Measurements from ENCODE around the gene ARHGAP22. TPM values are rescaled to one million over a fixed set of nuclear protein-coding genes. Genes with fewer than 3 reads are reported as not detected.

The ARHGAP22 gene
- total RNA-seq, 1 donor from 2014 or later, result 3.8 TPM

DNA sequence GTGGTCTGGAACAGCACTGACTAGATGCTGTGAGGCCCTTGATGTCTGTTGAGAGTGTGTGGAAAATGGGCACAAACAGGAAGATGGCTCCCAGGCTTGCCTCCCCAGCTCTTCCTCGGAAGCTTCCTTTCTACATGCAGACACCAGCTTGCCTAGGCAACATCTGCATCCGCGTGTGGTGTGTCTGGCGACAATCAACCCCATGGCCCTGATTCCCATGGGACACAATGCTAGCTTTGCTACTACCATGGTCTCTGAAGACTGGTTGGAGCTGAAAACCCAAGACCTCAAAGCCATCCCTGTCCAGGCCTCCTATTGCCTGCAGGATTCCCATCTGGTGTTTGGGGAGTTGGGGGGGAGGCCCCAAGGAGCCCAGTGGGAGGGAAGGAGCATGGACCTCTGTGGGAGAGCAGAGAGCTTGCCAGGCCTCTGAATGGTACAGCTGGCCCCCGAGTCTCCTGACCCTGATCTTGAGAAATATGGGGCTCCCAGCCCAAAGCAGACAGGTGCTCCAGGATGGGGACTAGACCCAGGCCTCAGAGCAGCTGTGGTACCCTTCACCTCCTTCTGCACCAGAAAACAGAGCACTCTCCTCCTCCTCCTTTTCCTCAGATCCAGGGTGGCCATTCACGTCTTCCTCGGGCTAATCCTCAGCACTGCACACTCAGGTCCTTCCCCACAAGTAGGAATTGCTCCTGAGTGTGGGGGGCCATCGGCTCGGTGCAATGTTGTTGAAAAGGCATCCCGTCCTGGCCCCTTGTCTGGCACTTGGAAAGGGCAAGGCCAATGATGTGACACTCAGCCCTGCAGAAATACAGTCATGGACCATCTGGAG lies 57.6 kb downstream of the ARHGAP22 start:
- DNase-seq, result no peak
- Histone ChIP-seq H3K27me3 (ENCODE audit: low read depth) (no peaks in the 10 kb centered on the region), H3K9me3 (replicated peaks) (no peaks in the 10 kb centered on the region), H3K36me3 (no peaks in the 10 kb centered on the region), H3K4me1 (peaks cover 4% of the 10 kb centered on the region), H3K27ac (replicated peaks) (no peak overlapping the region), H3K4me3 (no peak overlapping the region)
- TF ChIP-seq, protein P1, sequence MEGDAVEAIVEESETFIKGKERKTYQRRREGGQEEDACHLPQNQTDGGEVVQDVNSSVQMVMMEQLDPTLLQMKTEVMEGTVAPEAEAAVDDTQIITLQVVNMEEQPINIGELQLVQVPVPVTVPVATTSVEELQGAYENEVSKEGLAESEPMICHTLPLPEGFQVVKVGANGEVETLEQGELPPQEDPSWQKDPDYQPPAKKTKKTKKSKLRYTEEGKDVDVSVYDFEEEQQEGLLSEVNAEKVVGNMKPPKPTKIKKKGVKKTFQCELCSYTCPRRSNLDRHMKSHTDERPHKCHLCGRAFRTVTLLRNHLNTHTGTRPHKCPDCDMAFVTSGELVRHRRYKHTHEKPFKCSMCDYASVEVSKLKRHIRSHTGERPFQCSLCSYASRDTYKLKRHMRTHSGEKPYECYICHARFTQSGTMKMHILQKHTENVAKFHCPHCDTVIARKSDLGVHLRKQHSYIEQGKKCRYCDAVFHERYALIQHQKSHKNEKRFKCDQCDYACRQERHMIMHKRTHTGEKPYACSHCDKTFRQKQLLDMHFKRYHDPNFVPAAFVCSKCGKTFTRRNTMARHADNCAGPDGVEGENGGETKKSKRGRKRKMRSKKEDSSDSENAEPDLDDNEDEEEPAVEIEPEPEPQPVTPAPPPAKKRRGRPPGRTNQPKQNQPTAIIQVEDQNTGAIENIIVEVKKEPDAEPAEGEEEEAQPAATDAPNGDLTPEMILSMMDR (IDR thresholded peaks at IDR 0.05; ENCODE audit: borderline replicate concordance), result no peak
- intact Hi-C loops (cut with micrococcal nuclease), result no loop called here

DNA sequence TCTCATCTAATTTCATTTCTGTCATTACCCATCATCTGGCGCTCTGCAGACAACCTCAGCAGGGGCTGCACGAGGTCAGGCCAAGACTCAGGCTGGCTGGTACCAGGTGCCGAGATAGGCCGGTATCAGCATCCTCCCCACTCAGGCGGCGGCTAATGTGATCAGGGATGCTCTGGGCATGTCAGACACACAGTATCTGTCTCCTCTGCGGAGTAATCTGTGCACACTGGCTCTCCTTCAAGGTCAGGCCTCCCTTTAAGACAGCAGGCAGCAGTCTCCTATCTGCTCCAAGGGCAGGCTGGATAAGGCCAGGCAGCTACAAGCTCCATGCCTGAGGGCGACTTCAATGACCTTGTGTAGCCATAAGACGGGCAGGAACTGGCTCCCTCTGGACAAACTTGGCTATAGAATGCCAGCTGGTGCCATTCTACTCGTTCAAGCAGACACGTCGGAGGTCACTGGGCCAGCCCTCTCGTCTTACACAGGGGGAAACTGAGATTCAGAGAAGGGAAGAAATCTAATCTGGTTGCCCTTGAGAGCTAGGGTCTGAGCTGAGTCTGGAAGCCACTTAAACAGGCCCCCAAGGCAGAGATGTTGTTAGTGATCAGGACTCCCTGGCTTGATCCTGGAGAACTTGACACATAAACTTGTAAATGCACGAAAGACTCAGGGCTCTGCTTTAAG lies 59.3 kb downstream of the ARHGAP22 start:
- no peaks in the 10 kb centered on the region for H3K4me1 ChIP-seq
- no peaks in the 10 kb centered on the region for H3K27me3 ChIP-seq (ENCODE audit: low read depth)
- intact Hi-C loops (cut with micrococcal nuclease), result no loop called here
- no peaks in the 10 kb centered on the region for H3K9me3 ChIP-seq (replicated peaks)
- DNase-seq, result no peak
- H3K27ac ChIP-seq (replicated peaks), result no peak overlapping the region
- no peaks in the 10 kb centered on the region for H3K36me3 ChIP-seq
- no peak overlapping the region for H3K4me3 ChIP-seq
- TF ChIP-seq, protein P1 (IDR thresholded peaks at IDR 0.05; ENCODE audit: borderline replicate concordance), result no peak

DNA sequence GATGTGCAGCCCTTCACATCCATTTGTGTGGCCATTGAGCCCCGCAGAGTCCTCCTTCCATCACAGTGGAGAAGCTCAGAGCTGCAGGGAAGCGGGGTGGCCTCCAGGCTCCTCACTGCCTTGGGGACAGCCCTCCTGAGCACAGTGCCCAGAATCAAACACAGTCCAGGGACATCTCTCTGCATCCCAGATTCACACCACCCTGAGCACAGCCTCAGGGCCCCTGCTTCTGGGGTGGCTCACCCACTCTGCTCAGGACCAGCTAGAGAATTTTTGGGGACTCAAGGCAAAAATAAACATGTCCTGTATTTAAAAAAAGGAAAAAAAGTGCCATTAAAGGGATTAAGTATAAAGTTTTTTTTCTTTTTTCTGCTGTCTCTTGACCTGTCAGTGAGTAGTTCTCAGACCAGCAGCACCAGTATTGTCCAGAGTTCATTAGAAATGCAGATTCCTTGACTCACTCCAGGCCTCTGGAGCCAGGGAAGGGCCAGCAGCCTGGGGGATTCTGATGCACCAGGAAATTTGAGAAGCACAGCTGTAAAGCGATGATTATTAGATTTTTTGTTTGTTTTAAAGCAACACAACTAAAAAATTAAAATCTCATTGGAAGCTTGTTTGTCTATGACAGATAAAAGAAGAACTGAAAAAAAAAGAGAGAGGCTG lies 61.6 kb downstream of the ARHGAP22 start:
- Histone ChIP-seq H3K36me3 (no peaks in the 10 kb centered on the region), H3K4me1 (no peaks in the 10 kb centered on the region), H3K27me3 (ENCODE audit: low read depth) (no peaks in the 10 kb centered on the region), H3K4me3 (no peak overlapping the region), H3K27ac (replicated peaks) (no peak overlapping the region), H3K9me3 (replicated peaks) (no peaks in the 10 kb centered on the region)
- no peak for DNase-seq
- intact Hi-C loops (cut with micrococcal nuclease), result no loop called here
- TF ChIP-seq, protein P1 (IDR thresholded peaks at IDR 0.05; ENCODE audit: borderline replicate concordance), result no peak

DNA sequence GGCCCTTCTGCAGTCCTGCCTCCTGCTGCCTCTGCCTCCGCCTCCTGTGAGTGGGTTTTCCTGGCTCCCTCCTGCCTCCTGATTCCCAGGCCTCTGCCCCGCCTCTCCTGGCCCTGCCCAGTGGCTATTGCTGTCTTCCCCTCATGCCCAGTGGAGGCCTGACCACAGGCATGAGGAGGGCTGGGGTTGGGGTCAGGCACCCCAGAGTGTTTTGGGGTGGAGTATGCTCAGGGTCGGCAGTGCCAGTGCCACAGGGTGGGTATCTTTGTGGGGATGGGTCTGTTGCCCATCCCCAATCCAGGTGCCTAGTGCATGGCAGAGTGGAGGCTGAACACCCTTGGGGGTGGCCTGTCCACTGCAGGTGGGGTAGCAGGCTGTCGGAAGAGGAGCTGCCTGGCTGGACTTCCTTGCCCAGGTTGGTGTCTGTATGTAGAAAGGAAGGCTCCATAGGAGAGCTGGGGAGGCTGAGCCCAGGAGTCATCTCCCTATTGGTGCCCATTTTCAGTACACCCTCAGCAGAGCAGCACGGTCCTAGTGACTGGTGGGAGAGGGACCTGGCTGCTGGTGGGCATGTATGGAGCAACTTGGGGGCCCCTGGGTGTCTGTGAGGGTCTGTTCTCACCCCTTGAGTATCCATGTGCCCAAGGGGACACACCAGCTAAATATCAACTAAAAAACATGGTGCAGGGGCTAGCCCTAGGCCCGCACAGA lies 62.2 kb downstream of the ARHGAP22 start:
- H3K4me1 ChIP-seq, result no peaks in the 10 kb centered on the region
- H3K36me3 ChIP-seq, result no peaks in the 10 kb centered on the region
- H3K4me3 ChIP-seq, result no peak overlapping the region
- H3K27me3 ChIP-seq (ENCODE audit: low read depth), result no peaks in the 10 kb centered on the region
- TF ChIP-seq, protein P1 (IDR thresholded peaks at IDR 0.05; ENCODE audit: borderline replicate concordance), result no peak
- DNase-seq, result no peak
- no peaks in the 10 kb centered on the region for H3K9me3 ChIP-seq (replicated peaks)
- no peak overlapping the region for H3K27ac ChIP-seq (replicated peaks)
- intact Hi-C loops (cut with micrococcal nuclease), result no loop called here

DNA sequence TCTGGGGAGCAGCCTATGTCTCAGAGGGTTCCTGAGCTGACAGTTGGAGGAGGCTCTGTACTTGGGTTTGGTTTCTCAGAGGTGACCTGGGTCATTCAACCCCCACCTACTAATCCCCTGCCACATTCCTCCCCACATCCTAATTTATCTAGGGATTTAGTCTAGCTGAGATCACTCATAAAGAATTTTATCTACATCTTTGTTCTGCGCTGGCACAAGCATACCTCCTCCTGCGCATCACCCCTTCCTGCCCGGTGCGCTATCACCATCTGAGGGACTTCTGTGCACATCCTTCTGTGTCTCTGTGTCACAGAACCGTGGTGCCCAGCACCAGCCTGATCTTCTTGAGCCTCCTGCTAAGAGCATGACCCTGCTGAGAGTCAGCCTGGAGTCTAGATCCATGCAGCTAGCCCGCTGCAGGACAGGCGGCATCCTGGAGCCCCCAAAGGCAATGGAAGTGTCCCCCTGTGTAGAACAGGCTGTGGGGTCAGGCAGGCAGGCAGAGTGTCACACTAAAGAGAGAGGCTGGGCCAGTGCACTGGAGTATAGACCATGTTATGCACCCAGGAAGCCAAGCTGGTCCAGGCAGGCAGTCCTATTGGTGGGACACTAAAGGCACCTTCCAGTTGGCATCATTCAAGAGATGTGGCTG lies 63.6 kb downstream of the ARHGAP22 start:
- DNase-seq, result no peak
- TF ChIP-seq, protein P1 (IDR thresholded peaks at IDR 0.05; ENCODE audit: borderline replicate concordance), result no peak

More for the DNA sequence above, 63.6 kb downstream of the ARHGAP22 start:
- no peaks in the 10 kb centered on the region for H3K27me3 ChIP-seq (ENCODE audit: low read depth)
- no peak overlapping the region for H3K27ac ChIP-seq (replicated peaks)
- no peak overlapping the region for H3K4me3 ChIP-seq
- no peaks in the 10 kb centered on the region for H3K9me3 ChIP-seq (replicated peaks)
- H3K36me3 ChIP-seq, result no peaks in the 10 kb centered on the region
- intact Hi-C loops (cut with micrococcal nuclease), result no loop called here
- no peaks in the 10 kb centered on the region for H3K4me1 ChIP-seq
